HepG2 (cell line): Measurements from ENCODE around the gene LOXL3. TPM values are rescaled to one million over a fixed set of nuclear protein-coding genes. Genes with fewer than 3 reads are reported as not detected.

ENCODE experiments used
- FOXA3 ChIP-seq: IDR thresholded peaks from 2 replicates; pipeline ENCODE4 v1.6.1; 2016; ENCODE audit warnings: missing genetic modification reagents, missing compliant biosample characterization
- JDP2 ChIP-seq: sonication (generic); formaldehyde crosslinking; IDR thresholded peaks from 2 replicates; pipeline ENCODE4 v1.8.1; 2022; ENCODE audit warnings: missing genetic modification reagents, borderline replicate concordance
- KLF9 ChIP-seq: IDR thresholded peaks from 2 replicates; pipeline ENCODE4 v1.6.1; 2016; ENCODE audit warnings: low read depth
- PHB2 ChIP-seq: fragments of 450-650 bp; IDR thresholded peaks from 2 replicates; pipeline ENCODE4 v1.6.1; 2018; ENCODE audit not compliant: partially characterized antibody
- POLR2A ChIP-seq, 2 experiments: IDR thresholded peaks; 2 replicates each; pipeline ENCODE4 v1.6.1; 2011; ENCODE audit warnings: low read depth in 2 of 2, low read length in 2 of 2, mild to moderate bottlenecking in 1 of 2, moderate library complexity in 1 of 2; ENCODE audit not compliant: insufficient read depth in 1 of 2
- ZFX ChIP-seq: sonication (generic); formaldehyde crosslinking; IDR thresholded peaks from 2 replicates; pipeline ENCODE4 v1.4.0; 2020; ENCODE audit warnings: mild to moderate bottlenecking, low read depth, missing genetic modification reagents, moderate library complexity
- ZNF761 ChIP-seq: sonication (generic); formaldehyde crosslinking; conservative IDR thresholded peaks from 2 replicates; pipeline ENCODE4 v1.4.0; 2020; ENCODE audit warnings: mild to moderate bottlenecking, missing genetic modification reagents
- polyA plus RNA-seq, 8 experiments: library from polyadenylated mRNA; depleted of rRNA in 3 of 8; stranded (reverse) in 7 of 8; unstranded in 1 of 8; fragments of >200 nt; fragmentation: Illumina TruSeq in 4 of 8; extraction: Trizol in 4 of 8; gene quantifications; 2 replicates each; pipeline versions ENCODE4 v1.2.1 to v1.2.3, GENCODE V29; 2011 to 2016; ENCODE audit warnings: low read depth in 4 of 8, missing spikeins in 1 of 8, mixed read lengths in 1 of 8; ENCODE audit not compliant: insufficient read depth in 1 of 8
- total RNA-seq, 5 experiments: library from RNA; depleted of rRNA; stranded (reverse); fragments of >200 nt; fragmentation: Illumina TruSeq; extraction: Trizol; gene quantifications; 2 replicates each; pipeline ENCODE4 v1.2.3, GENCODE V29; 2016; ENCODE audit warnings: low read depth in 1 of 5
- TF ChIP-seq, protein P1 (sequence below): sonication (generic); formaldehyde crosslinking; IDR thresholded peaks from 2 replicates; pipeline ENCODE4 v1.4.0; 2020; ENCODE audit warnings: mild to moderate bottlenecking, missing genetic modification reagents, borderline replicate concordance
- TF ChIP-seq, protein P2 (sequence below): sonication (generic); formaldehyde crosslinking; IDR thresholded peaks from 2 replicates; pipeline ENCODE4 v1.5.0; 2020; ENCODE audit warnings: mild to moderate bottlenecking, missing genetic modification reagents, borderline replicate concordance
- TF ChIP-seq, protein P3 (sequence below): sonication (generic); formaldehyde crosslinking; IDR thresholded peaks from 2 replicates; pipeline ENCODE4 v1.5.0; 2020; ENCODE audit warnings: mild to moderate bottlenecking, missing genetic modification reagents, borderline replicate concordance
- TF ChIP-seq, protein P4 (sequence below): sonication (generic); formaldehyde crosslinking; IDR thresholded peaks from 2 replicates; pipeline ENCODE4 v1.4.0; 2020; ENCODE audit warnings: low read depth, missing genetic modification reagents

LOXL3 gene
- total and polyA plus RNA-seq, 2 of the 13 experiments (the other 11 are each of a cell fraction or from before 2014, with no cell fraction given), result 0.55 to 6.5 TPM

DNA sequence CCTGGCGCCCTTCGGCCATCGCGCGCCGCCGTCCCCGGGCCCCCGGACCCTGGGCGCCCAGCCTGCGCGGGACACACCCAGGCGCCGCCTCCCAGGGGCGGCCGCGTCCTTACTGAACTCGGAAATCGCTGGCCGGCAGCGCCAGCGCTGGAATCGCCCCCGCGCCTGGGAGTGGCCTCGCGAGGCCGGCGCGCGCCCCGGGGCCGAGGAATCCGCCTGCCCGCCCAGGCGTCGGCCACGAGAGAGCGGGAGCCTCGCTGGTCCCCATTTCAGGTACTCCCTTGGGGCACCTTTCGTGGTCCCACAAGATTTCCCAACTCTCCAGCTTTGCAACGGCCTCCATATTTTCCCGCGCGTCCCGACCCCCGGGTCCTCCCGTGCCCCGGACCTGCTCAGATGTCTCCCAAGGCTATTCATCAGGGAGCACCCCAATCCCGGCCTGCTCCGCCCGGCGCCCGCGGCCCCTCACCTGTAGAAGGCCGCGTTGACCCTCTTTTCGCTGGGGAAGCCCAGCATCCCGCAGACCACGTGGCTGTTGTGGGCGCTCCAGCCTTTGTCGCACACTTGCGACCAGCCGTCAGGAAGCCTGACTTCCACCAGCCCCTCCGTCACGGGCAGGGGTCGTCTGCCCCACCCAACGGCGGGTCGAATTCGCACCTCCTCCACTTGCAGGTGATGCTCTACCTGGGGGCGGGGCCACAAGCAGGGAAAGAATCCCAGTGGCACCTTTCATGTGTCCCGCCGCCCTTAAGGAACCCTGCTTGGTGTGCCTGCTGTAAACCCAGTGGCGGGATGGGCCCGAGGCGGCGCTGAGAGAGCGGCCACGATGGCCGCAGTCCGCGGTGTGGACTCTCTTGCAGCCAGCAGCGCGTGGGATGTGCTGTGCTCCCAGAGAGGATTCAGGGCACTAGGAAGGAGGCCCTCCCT, 4.6 kb downstream of the LOXL3 start (continued):
- TF ChIP-seq, protein P1, sequence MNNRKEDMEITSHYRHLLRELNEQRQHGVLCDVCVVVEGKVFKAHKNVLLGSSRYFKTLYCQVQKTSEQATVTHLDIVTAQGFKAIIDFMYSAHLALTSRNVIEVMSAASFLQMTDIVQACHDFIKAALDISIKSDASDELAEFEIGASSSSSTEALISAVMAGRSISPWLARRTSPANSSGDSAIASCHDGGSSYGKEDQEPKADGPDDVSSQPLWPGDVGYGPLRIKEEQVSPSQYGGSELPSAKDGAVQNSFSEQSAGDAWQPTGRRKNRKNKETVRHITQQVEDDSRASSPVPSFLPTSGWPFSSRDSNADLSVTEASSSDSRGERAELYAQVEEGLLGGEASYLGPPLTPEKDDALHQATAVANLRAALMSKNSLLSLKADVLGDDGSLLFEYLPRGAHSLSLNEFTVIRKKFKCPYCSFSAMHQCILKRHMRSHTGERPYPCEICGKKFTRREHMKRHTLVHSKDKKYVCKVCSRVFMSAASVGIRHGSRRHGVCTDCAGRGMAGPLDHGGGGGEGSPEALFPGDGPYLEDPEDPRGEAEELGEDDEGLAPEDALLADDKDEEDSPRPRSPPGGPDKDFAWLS, result no peak; the same call in 1 of the 2 replicates
- TF ChIP-seq JDP2 (CRISPR knock-in tag) (no peak), KLF9 (CRISPR knock-in tag) (no peak), PHB2 (no peak), ZNF761 (no peak), POLR2A (IDR thresholded peaks at IDR 0.05; ENCODE audit: insufficient read depth in 1 of 2, low read depth in 2 of 2, low read length in 2 of 2) (peak in 1 of 2 experiments; percentile 50; a peak in 1 of 4 replicates), FOXA3 (CRISPR knock-in tag) (no peak), ZFX (0 out of 2 replicates have a peak, but pooled peaks have one; percentile 18)
- TF ChIP-seq, protein P2, sequence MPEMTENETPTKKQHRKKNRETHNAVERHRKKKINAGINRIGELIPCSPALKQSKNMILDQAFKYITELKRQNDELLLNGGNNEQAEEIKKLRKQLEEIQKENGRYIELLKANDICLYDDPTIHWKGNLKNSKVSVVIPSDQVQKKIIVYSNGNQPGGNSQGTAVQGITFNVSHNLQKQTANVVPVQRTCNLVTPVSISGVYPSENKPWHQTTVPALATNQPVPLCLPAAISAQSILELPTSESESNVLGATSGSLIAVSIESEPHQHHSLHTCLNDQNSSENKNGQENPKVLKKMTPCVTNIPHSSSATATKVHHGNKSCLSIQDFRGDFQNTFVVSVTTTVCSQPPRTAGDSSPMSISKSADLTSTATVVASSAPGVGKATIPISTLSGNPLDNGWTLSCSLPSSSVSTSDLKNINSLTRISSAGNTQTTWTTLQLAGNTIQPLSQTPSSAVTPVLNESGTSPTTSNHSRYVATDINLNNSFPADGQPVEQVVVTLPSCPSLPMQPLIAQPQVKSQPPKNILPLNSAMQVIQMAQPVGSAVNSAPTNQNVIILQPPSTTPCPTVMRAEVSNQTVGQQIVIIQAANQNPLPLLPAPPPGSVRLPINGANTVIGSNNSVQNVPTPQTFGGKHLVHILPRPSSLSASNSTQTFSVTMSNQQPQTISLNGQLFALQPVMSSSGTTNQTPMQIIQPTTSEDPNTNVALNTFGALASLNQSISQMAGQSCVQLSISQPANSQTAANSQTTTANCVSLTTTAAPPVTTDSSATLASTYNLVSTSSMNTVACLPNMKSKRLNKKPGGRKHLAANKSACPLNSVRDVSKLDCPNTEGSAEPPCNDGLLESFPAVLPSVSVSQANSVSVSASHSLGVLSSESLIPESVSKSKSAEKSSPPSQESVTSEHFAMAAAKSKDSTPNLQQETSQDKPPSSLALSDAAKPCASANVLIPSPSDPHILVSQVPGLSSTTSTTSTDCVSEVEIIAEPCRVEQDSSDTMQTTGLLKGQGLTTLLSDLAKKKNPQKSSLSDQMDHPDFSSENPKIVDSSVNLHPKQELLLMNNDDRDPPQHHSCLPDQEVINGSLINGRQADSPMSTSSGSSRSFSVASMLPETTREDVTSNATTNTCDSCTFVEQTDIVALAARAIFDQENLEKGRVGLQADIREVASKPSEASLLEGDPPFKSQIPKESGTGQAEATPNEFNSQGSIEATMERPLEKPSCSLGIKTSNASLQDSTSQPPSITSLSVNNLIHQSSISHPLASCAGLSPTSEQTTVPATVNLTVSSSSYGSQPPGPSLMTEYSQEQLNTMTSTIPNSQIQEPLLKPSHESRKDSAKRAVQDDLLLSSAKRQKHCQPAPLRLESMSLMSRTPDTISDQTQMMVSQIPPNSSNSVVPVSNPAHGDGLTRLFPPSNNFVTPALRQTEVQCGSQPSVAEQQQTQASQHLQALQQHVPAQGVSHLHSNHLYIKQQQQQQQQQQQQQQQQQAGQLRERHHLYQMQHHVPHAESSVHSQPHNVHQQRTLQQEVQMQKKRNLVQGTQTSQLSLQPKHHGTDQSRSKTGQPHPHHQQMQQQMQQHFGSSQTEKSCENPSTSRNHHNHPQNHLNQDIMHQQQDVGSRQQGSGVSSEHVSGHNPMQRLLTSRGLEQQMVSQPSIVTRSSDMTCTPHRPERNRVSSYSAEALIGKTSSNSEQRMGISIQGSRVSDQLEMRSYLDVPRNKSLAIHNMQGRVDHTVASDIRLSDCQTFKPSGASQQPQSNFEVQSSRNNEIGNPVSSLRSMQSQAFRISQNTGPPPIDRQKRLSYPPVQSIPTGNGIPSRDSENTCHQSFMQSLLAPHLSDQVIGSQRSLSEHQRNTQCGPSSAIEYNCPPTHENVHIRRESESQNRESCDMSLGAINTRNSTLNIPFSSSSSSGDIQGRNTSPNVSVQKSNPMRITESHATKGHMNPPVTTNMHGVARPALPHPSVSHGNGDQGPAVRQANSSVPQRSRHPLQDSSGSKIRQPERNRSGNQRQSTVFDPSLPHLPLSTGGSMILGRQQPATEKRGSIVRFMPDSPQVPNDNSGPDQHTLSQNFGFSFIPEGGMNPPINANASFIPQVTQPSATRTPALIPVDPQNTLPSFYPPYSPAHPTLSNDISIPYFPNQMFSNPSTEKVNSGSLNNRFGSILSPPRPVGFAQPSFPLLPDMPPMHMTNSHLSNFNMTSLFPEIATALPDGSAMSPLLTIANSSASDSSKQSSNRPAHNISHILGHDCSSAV (CRISPR knock-in tag), result no peak
- TF ChIP-seq, protein P3, sequence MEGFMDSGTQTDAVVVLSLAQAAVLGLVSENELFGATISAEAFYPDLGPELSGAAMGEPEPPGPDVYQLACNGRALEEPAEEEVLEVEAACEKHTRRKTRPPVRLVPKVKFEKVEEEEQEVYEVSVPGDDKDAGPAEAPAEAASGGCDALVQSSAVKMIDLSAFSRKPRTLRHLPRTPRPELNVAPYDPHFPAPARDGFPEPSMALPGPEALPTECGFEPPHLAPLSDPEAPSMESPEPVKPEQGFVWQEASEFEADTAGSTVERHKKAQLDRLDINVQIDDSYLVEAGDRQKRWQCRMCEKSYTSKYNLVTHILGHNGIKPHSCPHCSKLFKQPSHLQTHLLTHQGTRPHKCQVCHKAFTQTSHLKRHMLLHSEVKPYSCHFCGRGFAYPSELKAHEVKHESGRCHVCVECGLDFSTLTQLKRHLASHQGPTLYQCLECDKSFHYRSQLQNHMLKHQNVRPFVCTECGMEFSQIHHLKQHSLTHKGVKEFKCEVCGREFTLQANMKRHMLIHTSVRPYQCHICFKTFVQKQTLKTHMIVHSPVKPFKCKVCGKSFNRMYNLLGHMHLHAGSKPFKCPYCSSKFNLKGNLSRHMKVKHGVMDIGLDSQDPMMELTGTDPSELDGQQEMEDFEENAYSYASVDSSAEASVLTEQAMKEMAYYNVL (CRISPR knock-in tag), result no peak
- TF ChIP-seq, protein P4, sequence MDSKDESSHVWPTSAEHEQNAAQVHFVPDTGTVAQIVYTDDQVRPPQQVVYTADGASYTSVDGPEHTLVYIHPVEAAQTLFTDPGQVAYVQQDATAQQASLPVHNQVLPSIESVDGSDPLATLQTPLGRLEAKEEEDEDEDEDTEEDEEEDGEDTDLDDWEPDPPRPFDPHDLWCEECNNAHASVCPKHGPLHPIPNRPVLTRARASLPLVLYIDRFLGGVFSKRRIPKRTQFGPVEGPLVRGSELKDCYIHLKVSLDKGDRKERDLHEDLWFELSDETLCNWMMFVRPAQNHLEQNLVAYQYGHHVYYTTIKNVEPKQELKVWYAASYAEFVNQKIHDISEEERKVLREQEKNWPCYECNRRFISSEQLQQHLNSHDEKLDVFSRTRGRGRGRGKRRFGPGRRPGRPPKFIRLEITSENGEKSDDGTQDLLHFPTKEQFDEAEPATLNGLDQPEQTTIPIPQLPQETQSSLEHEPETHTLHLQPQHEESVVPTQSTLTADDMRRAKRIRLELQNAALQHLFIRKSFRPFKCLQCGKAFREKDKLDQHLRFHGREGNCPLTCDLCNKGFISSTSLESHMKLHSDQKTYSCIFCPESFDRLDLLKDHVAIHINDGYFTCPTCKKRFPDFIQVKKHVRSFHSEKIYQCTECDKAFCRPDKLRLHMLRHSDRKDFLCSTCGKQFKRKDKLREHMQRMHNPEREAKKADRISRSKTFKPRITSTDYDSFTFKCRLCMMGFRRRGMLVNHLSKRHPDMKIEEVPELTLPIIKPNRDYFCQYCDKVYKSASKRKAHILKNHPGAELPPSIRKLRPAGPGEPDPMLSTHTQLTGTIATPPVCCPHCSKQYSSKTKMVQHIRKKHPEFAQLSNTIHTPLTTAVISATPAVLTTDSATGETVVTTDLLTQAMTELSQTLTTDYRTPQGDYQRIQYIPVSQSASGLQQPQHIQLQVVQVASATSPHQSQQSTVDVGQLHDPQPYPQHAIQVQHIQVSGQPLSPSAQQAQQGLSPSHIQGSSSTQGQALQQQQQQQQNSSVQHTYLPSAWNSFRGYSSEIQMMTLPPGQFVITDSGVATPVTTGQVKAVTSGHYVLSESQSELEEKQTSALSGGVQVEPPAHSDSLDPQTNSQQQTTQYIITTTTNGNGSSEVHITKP, result no peak
